ENCODE results near the gene GNAS-AS1.

GNAS-AS1 gene

DNA sequence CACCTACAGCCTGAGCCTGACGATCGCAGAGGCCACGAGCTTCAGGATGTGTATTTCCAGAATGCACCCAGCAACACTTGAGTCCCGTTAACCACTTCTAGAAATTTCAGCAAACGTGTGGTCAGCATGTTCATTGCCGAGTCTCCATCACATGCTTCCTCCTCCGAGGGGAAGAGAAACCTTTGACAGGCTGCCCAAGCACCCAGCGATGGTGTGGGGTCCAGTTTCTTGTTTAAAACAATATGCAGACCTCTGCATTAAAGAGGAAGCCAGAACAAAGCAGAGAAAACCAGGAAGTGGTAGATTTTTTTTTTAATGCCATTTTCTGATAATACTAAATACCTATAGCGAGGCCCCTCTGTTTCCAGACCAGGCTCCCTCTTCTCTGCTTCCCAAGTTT lies 71.9 kb downstream of the GNAS-AS1 start:
- DNase-seq (ENCODE audit: low spot score): no peak

DNA sequence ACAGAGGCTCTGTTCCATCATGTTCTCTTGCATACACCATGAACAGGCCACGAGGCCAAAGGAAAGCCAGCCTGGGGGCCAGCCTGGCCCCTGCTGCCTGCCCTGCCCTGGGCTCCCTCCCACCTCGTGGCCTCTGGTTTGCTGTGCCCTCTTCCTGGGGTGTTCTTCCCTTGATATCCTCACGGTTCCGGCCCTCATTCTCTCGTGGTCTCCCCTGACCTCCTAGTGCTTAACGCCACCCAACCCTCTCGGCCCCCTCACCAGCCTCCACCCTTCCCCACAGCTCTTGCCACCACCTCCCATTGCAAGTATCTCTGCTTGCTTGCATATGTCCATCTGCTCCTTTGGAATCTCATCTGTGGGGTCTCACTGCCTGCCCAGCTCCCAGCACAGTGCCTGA lies 73.0 kb downstream of the GNAS-AS1 start:
- no peak for DNase-seq (ENCODE audit: low spot score)

GRCh38 chr20:58776109-58776508 lies 74.6 kb downstream of the GNAS-AS1 start:
- no peak for DNase-seq (ENCODE audit: low spot score)

- DNase-seq (ENCODE audit: low spot score): no peak
Observed at GRCh38 chr20:58775371-58775770, 75.3 kb downstream of the GNAS-AS1 start.

DNA sequence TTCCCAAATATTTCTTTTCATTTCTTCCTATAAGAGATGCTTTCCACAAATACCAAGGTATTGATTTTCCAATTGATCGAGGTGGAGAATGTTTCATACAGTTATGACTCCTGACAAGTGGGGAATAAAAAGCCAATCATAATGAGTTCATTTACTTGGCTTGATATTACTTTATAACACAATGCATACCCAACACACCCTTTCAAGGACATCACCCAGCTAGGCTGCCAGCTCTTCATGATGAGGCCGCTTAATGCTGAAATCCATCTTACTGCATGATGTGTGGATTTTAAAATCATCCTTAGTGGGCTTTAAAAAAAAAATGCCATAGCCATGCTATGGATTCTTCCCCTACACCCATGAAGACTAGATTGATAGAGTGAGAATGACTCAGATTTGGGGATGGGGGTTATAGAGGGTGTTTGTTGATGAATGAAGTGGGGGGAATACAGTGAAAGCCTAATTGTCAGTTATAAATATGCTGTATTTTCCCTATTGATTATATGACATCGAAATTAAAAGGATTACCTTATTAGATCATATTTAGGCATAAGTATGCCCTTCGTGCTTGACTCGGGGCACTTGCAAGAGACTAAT lies 75.9 kb downstream of the GNAS-AS1 start:
- no peak for DNase-seq (ENCODE audit: low spot score)

GRCh38 chr20:58774214-58774613 lies 76.5 kb downstream of the GNAS-AS1 start:
- DNase-seq (ENCODE audit: low spot score): no peak

- no peak for DNase-seq (ENCODE audit: low spot score)
Observed at GRCh38 chr20:58772786-58773185, 77.9 kb downstream of the GNAS-AS1 start.

Measured in LoVo (cell line).